ENCODE measurements around the gene PCNX1.
A peak's percentile ranks its signal among the peaks of the same experiment; 100 is the strongest.
"Not testable (repeated sequence)": the region's sequence is repeated elsewhere in the genome, so short reads cannot be mapped to it uniquely, and the experiment has no call there.

The PCNX1 gene

DNA sequence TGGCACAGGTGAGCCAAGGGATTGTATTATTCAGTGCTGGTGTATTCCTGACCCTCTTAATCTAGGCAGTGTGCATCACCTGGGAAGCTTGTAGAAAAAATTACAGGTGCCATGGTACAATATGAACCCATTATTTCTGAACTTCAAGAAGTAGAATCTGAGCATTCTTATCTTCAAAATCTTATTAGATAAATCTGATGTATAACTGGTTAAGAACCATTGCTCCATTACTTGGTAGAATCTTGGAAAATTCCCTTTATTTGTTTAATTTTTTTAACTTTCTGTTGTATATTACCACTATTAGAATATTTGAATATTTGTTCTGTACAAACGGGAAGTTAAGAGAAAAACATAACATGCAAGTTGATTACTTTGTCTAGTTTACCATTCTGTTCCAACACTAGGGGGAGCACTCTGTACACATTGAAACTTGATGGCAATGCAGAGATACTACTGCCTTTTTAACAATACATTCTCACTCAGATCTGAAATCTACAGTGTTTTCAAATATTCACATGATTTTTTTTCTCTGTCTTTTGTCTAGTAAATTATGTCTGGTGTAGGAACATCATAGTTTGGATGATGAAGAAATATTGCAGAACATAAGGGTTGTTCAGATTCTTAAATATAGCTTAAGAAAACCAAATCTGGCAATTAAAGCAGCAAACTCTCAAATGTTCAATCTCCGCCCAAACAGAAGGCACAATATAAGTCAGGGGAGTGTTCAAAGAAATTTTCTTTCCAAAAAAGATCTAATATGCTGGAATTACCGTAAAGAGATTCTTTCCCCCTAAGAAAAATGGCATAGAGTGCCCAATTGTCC is 196.6 kb downstream of the PCNX1 start:
- no peak for DNase-seq

DNA sequence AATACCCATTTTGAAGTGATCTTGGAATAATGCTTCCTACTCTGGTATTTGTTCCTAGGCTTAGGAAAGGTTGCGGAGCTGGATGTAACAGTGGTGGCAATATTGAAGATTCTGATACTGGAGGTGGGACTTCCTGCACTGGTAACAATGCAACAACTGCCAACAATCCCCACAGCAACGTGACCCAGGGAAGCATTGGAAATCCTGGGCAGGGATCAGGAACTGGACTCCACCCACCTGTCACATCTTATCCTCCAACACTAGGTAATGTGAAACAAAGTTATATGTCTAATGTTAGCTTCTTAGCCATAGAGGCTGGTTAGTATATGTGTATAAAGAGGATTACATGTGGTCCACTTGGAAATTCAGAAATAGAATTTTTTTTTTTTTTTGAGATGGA is 197.9 kb downstream of the PCNX1 start:
- DNase-seq, result no peak

DNA sequence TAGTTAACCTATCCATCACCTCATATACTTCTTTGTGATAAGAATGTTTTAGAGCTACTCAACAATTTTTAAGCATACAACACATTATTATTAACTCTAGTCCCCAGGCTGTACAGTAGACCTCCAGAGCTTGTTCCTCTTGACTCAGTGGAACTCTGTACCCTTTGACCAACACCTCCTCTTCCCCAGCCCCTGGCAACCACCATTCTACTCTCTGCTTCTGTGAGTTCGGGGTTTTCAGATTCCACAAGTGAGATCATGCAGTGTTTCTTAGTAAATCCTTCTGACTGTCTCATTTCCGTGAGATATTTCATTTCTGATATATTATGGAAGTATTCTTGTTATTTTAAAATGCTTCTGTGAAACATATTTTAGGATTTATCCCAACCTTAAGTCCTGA is 200.7 kb downstream of the PCNX1 start:
- DNase-seq, result no peak

- no peak for DNase-seq
Measured at GRCh38 chr14:71108398-71109119, 201.3 kb downstream of the PCNX1 start.

- no peak for DNase-seq
Measured at GRCh38 chr14:71113376-71113775, 206.1 kb downstream of the PCNX1 start.

DNA sequence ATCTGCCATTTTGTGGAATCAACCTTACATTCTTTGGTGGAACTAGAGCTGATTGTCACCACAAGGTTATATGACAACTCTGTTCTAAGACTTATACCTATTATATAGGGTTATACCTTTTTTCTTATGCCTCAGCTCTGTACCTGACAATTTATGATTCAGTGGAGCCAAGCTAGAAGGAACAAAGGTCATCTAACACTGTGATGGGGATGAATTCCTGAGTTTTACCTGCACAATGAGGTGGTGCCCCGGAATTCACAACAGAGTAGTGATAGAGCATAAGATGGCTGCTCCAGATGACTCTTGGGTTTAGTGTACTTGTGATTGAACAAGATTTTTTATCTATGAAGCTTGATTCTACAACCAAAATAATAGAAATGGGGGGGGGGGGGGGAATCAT is 207.3 kb downstream of the PCNX1 start:
- DNase-seq, result no peak

DNA sequence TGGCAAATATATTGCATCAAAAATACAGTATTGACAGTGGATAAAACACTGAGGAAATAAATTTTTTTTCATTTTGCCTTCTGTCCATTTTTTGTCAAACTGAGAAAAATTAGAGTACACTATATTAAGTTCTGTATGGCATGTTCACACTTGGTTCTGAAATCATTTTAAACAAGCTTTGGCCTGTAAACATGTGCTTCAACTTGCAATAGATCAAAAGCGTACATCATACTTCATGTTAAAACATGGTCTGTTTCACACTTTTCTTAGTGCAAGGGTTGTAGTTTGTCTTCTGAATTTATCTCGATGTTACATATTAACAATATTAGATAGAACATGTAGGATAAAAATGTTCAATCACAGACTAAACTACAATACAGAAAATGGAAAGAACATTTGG is 208.0 kb downstream of the PCNX1 start:
- no peak for DNase-seq

GRCh38 chr14:71115821-71116567 is 208.7 kb downstream of the PCNX1 start:
- no peak for DNase-seq

- DNase-seq, result no peak
Measured at GRCh38 chr14:71116568-71117122, 209.4 kb downstream of the PCNX1 start.

DNA sequence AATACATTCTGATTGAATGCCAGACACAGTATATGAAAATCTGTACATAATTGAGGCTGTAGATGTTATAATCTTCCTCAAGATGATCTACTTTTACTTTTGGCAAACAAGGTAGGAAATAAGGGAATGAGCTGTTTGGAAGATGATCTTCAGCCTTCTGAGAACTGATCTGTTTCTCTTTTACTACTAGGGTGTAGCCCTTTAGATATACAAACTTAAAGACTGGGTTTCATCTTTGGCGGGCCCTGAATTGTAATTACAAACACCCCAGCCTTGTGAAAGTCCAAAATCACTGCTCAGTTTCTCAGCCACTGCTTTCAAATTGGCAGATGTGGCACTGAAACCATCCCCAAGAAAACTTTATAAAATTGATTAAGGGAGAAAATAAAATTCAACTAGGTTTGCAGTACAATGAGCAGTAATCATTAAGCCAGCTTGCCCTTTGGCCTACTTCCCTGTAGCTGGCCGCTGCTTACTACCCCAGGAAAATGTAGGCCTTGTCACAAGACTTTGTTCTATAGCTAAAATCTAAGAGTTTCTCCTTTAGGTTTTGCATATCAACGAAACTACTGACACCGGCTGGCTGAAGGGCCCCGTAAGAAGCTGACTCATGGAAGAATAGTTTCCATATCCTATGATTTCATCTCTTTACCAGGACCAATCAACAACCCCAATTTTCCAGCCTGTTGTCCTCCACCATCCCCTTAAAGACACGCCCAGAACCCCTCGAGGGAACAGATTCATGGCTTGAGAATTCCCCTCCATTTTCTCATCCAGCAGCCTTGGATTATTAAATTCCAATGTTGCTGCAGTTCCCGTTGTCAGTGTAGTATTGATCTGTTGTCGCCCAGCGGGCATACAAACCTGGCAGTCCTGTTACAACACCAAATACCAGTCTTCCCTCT is 210.8 kb downstream of the PCNX1 start:
- DNase-seq, result no peak

- peak; percentile 40 for DNase-seq
Measured at GRCh38 chr14:71119075-71119474, 211.8 kb downstream of the PCNX1 start.

DNA sequence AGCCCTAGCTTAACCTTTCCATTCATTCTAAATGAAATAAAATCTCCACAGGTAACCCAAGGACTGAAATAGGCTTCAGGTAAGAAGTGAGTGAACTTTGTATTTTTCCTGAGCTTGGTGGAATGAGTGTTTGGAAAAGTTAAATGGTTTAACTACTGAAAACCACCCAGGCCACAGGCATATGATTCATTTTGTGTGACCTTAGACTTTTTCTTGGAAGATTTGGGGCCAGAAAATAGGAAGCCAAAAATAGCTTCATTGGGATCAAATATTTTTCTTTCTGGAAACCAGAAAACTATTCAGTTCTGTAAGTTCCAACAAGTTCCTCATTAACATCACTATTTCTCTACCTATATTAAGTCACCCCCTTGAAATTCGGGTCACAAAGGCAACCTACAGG is 212.6 kb downstream of the PCNX1 start:
- DNase-seq, result no peak

DNA sequence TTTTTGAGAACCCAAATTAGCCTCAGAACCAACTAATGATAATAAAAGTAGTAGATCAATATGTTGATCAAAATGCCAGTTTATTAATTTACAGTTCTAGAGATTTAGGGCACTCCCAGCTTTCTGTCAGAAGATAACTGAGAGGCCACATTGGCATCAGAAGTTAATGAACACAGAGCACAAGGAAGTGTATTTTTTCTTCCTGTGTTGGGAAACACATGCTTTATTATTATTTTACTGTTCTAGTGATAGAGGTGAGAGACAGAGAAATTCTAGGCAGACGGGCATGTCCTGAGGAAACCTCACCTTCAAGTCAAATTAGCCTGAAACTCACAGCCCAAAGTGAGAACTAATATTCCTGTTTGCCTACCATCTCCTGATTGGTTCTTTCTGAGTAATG is 213.7 kb downstream of the PCNX1 start:
- no peak for DNase-seq

DNA sequence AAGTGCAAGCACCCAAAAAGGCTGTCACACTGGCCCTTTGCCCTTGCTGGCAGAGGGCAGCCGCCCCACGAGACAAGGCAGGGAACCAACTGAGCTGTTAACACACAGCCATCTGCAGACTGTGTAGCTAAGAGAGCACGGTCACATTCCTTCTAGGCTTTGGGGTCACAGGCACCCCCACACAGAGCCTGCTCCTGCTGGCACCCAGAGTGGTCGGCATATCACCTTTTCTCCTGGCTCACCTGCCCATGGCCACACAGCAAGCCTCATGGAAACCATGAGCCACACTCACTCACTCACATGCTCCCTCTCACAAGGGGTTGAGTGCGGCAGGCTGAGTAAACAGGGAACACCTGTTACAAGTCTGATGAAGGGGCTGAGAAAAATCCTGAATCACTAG is 214.5 kb downstream of the PCNX1 start:
- no peak for DNase-seq

GRCh38 chr14:71122866-71123565 is 215.8 kb downstream of the PCNX1 start:
- no peak for DNase-seq

GRCh38 chr14:71123579-71124135 is 216.4 kb downstream of the PCNX1 start:
- no peak for DNase-seq

GRCh38 chr14:71129716-71130490 is 222.6 kb downstream of the PCNX1 start:
- not testable (repeated sequence) for DNase-seq

GRCh38 chr14:71130491-71131179 is 223.4 kb downstream of the PCNX1 start:
- peak; percentile 37 for DNase-seq

GRCh38 chr14:71133296-71133695 is 226.0 kb downstream of the PCNX1 start:
- DNase-seq, result no peak

DNA sequence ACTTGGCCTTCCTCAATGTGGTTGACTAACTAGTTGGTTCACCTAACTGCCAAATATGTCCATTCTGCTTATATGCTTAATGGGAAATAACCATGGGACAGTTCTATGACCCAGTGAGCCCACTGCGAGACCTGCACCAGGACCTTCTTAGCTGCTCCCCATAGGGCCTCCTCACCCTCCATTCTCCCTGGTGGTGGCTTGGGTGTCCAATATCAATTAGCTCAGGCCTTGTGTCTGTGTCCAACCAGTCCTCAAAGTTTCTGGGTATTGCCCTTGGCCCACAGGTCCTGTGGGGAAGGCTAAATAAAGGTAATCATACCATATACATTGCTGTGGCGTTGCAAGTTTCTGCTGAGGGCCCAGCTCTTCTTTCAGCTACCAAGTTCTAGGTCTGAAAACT is 228.2 kb downstream of the PCNX1 start:
- DNase-seq, result no peak
